KMS-11 (cell line): Measurements from ENCODE around the gene CREB3L2.
"Not testable (repeated sequence)": the region's sequence is repeated elsewhere in the genome, so short reads cannot be mapped to it uniquely, and the experiment has no call there.

ENCODE experiments used
- H2AFZ ChIP-seq: fragments of 200-600 bp; sonication (generic); 2 replicates; pipeline ENCODE4 v1.6.1; 2016; ENCODE audit warnings: antibody characterized with exemption, mixed run types, low read depth
- H3K27ac ChIP-seq: fragments of 200-600 bp; sonication (generic); 2 replicates; pipeline ENCODE4 v1.6.1; 2016; ENCODE audit warnings: mild to moderate bottlenecking, mixed run types
- H3K27me3 ChIP-seq: fragments of 200-600 bp; sonication (generic); 2 replicates; pipeline ENCODE4 v1.6.1; 2017; ENCODE audit warnings: mild to moderate bottlenecking, low read depth, mixed run types, moderate library complexity; ENCODE audit not compliant: insufficient read depth
- H3K36me3 ChIP-seq: fragments of 200-600 bp; sonication (generic); 2 replicates; pipeline ENCODE4 v1.6.1; 2017; ENCODE audit warnings: mild to moderate bottlenecking, mixed run types; ENCODE audit not compliant: insufficient read depth
- H3K4me1 ChIP-seq: fragments of 200-600 bp; sonication (generic); 2 replicates; pipeline ENCODE4 v1.6.1; 2016; ENCODE audit warnings: mild to moderate bottlenecking, low read depth, mixed run types; ENCODE audit not compliant: poor library complexity, severe bottlenecking
- H3K4me2 ChIP-seq: fragments of 200-600 bp; sonication (generic); 2 replicates; pipeline ENCODE4 v1.7.0; 2016; ENCODE audit warnings: mild to moderate bottlenecking, mixed run types
- H3K4me3 ChIP-seq: fragments of 200-600 bp; sonication (generic); IDR thresholded peaks from 2 replicates; pipeline ENCODE4 v1.6.1; 2017; ENCODE audit warnings: low read depth, low read length, mixed read lengths; ENCODE audit not compliant: insufficient read depth
- H3K79me2 ChIP-seq: fragments of 200-600 bp; sonication (generic); 2 replicates; pipeline ENCODE4 v1.6.1; 2016; ENCODE audit warnings: low read depth, mixed run types; ENCODE audit not compliant: insufficient read depth
- H3K9ac ChIP-seq: fragments of 200-600 bp; sonication (generic); 2 replicates; pipeline ENCODE4 v1.6.1; 2016; ENCODE audit warnings: mild to moderate bottlenecking, mixed run types
- H4K20me1 ChIP-seq: fragments of 200-600 bp; sonication (generic); 2 replicates; pipeline ENCODE4 v1.6.1; 2016; ENCODE audit warnings: mild to moderate bottlenecking, mixed run types; ENCODE audit not compliant: insufficient read depth
- TF ChIP-seq, protein P1 (sequence below): fragments of 200-600 bp; sonication (generic); conservative IDR thresholded peaks from 2 replicates; pipeline ENCODE4 v1.6.1; 2017; ENCODE audit warnings: low read depth, mild to moderate bottlenecking, antibody characterized with exemption, low read length, moderate library complexity, mixed read lengths

The CREB3L2 gene, protein sequence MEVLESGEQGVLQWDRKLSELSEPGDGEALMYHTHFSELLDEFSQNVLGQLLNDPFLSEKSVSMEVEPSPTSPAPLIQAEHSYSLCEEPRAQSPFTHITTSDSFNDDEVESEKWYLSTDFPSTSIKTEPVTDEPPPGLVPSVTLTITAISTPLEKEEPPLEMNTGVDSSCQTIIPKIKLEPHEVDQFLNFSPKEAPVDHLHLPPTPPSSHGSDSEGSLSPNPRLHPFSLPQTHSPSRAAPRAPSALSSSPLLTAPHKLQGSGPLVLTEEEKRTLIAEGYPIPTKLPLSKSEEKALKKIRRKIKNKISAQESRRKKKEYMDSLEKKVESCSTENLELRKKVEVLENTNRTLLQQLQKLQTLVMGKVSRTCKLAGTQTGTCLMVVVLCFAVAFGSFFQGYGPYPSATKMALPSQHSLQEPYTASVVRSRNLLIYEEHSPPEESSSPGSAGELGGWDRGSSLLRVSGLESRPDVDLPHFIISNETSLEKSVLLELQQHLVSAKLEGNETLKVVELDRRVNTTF

DNA sequence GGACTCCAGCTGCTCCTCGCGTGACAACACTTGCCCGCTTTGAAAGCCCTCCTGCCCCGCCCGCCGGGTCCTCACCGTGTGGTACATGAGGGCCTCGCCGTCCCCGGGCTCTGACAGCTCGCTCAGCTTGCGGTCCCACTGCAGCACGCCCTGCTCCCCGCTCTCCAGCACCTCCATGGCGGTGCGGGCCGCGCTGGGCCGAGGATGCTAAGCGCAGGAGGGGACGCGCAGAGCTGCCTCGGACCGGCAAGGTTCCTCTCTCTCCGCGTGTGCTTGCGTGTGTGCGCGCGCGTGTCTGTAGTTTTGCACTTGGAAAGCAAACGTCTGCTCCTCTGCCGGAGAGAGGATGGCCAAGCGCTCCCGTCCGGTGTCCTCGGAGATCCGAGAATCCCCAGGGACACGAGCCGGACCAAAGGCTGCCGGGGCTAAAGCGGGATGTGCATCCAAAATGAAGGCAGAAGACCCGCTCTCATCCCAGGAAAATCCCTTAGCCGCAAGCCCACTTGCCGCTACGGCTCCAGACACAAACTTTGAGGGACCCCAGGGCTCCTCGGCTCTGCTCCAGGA, at the start of gene CREB3L2:
Gene CREB3L2 (minus strand): TSS at position 558 of the 567 bp plus-strand sequence. CDS start 381 bp downstream, at position 177.
- Histone ChIP-seq H3K36me3 (no peaks in the 10 kb centered on the region), H3K9ac (peak within 1 kb of the TSS; percentile 80), H3K27me3 (no peaks in the 10 kb centered on the region), H3K27ac (peak within 1 kb of the TSS; percentile 81), H3K4me3 (no peak within 1 kb of the TSS), H2AFZ (peak within 1 kb of the TSS; percentile 80), H3K4me2 (peak within 1 kb of the TSS; percentile 96), H3K79me2 (peaks cover 48% of the 10 kb centered on the region), H4K20me1 (no peaks in the 10 kb centered on the region; the same call in 1 of the 2 replicates), H3K4me1 (peaks cover 40% of the 10 kb centered on the region)
- TF ChIP-seq, protein P1, sequence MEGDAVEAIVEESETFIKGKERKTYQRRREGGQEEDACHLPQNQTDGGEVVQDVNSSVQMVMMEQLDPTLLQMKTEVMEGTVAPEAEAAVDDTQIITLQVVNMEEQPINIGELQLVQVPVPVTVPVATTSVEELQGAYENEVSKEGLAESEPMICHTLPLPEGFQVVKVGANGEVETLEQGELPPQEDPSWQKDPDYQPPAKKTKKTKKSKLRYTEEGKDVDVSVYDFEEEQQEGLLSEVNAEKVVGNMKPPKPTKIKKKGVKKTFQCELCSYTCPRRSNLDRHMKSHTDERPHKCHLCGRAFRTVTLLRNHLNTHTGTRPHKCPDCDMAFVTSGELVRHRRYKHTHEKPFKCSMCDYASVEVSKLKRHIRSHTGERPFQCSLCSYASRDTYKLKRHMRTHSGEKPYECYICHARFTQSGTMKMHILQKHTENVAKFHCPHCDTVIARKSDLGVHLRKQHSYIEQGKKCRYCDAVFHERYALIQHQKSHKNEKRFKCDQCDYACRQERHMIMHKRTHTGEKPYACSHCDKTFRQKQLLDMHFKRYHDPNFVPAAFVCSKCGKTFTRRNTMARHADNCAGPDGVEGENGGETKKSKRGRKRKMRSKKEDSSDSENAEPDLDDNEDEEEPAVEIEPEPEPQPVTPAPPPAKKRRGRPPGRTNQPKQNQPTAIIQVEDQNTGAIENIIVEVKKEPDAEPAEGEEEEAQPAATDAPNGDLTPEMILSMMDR = no peak

- Histone ChIP-seq H2AFZ (no peak overlapping the region), H3K9ac (no peak overlapping the region), H3K27me3 (no peaks in the 10 kb centered on the region), H3K4me3 (no peak overlapping the region), H3K27ac (no peak overlapping the region), H4K20me1 (no peaks in the 10 kb centered on the region), H3K4me1 (no peaks in the 10 kb centered on the region), H3K79me2 (no peaks in the 10 kb centered on the region), H3K4me2 (no peak overlapping the region), H3K36me3 (no peaks in the 10 kb centered on the region)
- TF ChIP-seq, protein P1 = no peak
Observed at GRCh38 chr7:138049505-138050116, 47.7 kb upstream of the CREB3L2 start.

- H4K20me1 ChIP-seq = no peaks in the 10 kb centered on the region
- no peaks in the 10 kb centered on the region for H3K4me1 ChIP-seq
- no peak overlapping the region for H3K4me3 ChIP-seq
- no peaks in the 10 kb centered on the region for H3K79me2 ChIP-seq
- no peak overlapping the region for H3K9ac ChIP-seq
- TF ChIP-seq, protein P1 = no peak
- no peaks in the 10 kb centered on the region for H3K36me3 ChIP-seq
- no peak overlapping the region for H2AFZ ChIP-seq
- no peak overlapping the region for H3K27ac ChIP-seq
- H3K27me3 ChIP-seq = no peaks in the 10 kb centered on the region
- no peak overlapping the region for H3K4me2 ChIP-seq
Observed at GRCh38 chr7:138047907-138048306, 46.0 kb upstream of the CREB3L2 start.

- no peaks in the 10 kb centered on the region for H3K4me1 ChIP-seq
- no peak overlapping the region for H3K4me2 ChIP-seq
- H2AFZ ChIP-seq = no peak overlapping the region
- no peak overlapping the region for H3K4me3 ChIP-seq
- no peak overlapping the region for H3K9ac ChIP-seq
- H3K79me2 ChIP-seq = no peaks in the 10 kb centered on the region
- H3K27me3 ChIP-seq = no peaks in the 10 kb centered on the region
- TF ChIP-seq, protein P1 = no peak
- H3K36me3 ChIP-seq = no peaks in the 10 kb centered on the region
- no peak overlapping the region for H3K27ac ChIP-seq
- no peaks in the 10 kb centered on the region for H4K20me1 ChIP-seq
Observed at GRCh38 chr7:138044897-138045296, 43.0 kb upstream of the CREB3L2 start.

GRCh38 chr7:138040063-138040462, 38.2 kb upstream of the CREB3L2 start:
- H4K20me1 ChIP-seq, H3K79me2 ChIP-seq, H3K9ac ChIP-seq, H3K4me2 ChIP-seq, H3K27ac ChIP-seq, H2AFZ ChIP-seq, H3K4me1 ChIP-seq, H3K36me3 ChIP-seq, H3K4me3 ChIP-seq, H3K27me3 ChIP-seq: not testable (repeated sequence)
